ENCODE results near the gene SYMPK.
A peak's percentile ranks its signal among the peaks of the same experiment; 100 is the strongest.

Gene SYMPK

GRCh38 chr19:45887200-45887710 lies 24.3 kb upstream of the SYMPK start:
- H3F3A ChIP-seq (ENCODE audit: control insufficient read depth, insufficient read depth) = peaks cover 4% of the 10 kb centered on the region; the same call in 1 of the 2 replicates
- TF ChIP-seq CTCF (IDR thresholded peaks at IDR 0.05; ENCODE audit: low read depth, low read length, poor library complexity, severe bottlenecking) (no peak), EZH2phosphoT487 (IDR thresholded peaks at IDR 0.05; ENCODE audit: borderline replicate concordance, low read length) (no peak)
- H3K36me3 ChIP-seq (ENCODE audit: control insufficient read depth, low read length) = peaks cover 28% of the 10 kb centered on the region
- H3K9me3 ChIP-seq (ENCODE audit: control insufficient read depth, insufficient read depth, low read length) = no peaks in the 10 kb centered on the region
- peak overlapping the region; percentile 82 for H3K4me3 ChIP-seq (ENCODE audit: low read length)
- H3K79me2 ChIP-seq (ENCODE audit: control insufficient read depth, low read length) = peaks cover 32% of the 10 kb centered on the region
- peak overlapping the region; percentile 97 for H3K4me2 ChIP-seq (ENCODE audit: low read length)
- H3K4me1 ChIP-seq (ENCODE audit: control insufficient read depth, low read length) = peaks cover 31% of the 10 kb centered on the region
- peaks cover 15% of the 10 kb centered on the region; the same call in 1 of the 2 replicates for H4K20me1 ChIP-seq (ENCODE audit: control insufficient read depth, insufficient read depth, low read depth, low read length)
- no peaks in the 10 kb centered on the region for H3K27me3 ChIP-seq (ENCODE audit: control insufficient read depth, low read length)
- no peaks in the 10 kb centered on the region for H3K9me2 ChIP-seq (replicated peaks; ENCODE audit: control insufficient read depth, low read length)
- H3K27ac ChIP-seq (ENCODE audit: low read depth, low read length) = peak overlapping the region; percentile 73

DNA sequence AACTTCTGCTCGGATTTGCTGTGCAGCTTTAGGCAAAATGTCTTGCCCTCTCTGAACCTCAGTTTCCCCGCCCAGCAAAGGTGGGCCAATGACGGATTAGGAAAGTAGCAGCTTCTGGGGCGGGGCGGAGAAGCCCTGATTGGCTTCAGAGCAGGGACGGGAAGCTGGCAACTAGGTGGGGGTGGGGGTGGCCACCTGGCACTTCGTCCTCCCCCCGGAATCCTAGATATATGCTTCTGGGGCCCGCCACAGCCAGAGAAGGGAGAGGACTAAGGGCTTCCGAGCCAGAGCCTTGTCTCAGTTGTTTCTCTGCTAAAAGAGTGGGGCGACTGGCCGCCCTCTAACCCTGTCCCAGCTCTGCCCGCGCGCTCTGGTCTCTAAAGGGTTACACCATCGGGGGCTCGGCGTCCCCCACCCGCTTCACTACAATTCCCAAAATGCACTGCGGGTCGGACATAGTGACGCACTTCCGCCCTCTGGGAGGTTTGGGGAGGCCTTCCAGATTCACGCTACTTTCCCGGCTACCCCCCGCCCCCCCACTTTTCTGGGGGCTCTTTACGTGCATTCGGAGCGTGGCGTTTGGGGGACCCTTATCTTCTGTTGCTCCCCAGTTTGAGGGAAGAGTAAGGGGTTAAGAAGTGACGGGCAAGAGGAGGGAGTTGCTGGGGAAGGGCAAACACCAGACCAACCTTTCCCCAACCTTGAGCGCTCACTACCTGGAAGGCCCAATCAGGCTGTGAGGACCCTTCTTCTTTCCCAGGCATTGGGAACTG lies 23.7 kb upstream of the SYMPK start:
- H3K9me2 ChIP-seq (replicated peaks; ENCODE audit: control insufficient read depth, low read length) = no peaks in the 10 kb centered on the region
- no peaks in the 10 kb centered on the region for H3K27me3 ChIP-seq (ENCODE audit: control insufficient read depth, low read length)
- TF ChIP-seq EZH2phosphoT487 (IDR thresholded peaks at IDR 0.05; ENCODE audit: borderline replicate concordance, low read length) (no peak), CTCF (IDR thresholded peaks at IDR 0.05; ENCODE audit: low read depth, low read length, poor library complexity, severe bottlenecking) (no peak)
- H3K36me3 ChIP-seq (ENCODE audit: control insufficient read depth, low read length) = peaks cover 29% of the 10 kb centered on the region
- peak overlapping the region; percentile 73 for H3K27ac ChIP-seq (ENCODE audit: low read depth, low read length)
- H3F3A ChIP-seq (ENCODE audit: control insufficient read depth, insufficient read depth) = peaks cover 4% of the 10 kb centered on the region; the same call in 1 of the 2 replicates
- H3K79me2 ChIP-seq (ENCODE audit: control insufficient read depth, low read length) = peaks cover 32% of the 10 kb centered on the region
- H3K9me3 ChIP-seq (ENCODE audit: control insufficient read depth, insufficient read depth, low read length) = no peaks in the 10 kb centered on the region
- H3K4me1 ChIP-seq (ENCODE audit: control insufficient read depth, low read length) = peaks cover 31% of the 10 kb centered on the region
- H3K4me3 ChIP-seq (ENCODE audit: low read length) = peak overlapping the region; percentile 82
- H3K4me2 ChIP-seq (ENCODE audit: low read length) = peak overlapping the region; percentile 97
- H4K20me1 ChIP-seq (ENCODE audit: control insufficient read depth, insufficient read depth, low read depth, low read length) = peaks cover 20% of the 10 kb centered on the region; the same call in 1 of the 2 replicates

- Histone ChIP-seq H3K4me1 (ENCODE audit: control insufficient read depth, low read length) (peaks cover 31% of the 10 kb centered on the region), H3K4me2 (ENCODE audit: low read length) (peak within 1 kb of the TSS; percentile 97), H3F3A (ENCODE audit: control insufficient read depth, insufficient read depth) (peaks cover 4% of the 10 kb centered on the region; the same call in 1 of the 2 replicates), H3K27ac (ENCODE audit: low read depth, low read length) (peak within 1 kb of the TSS; percentile 73), H3K27me3 (ENCODE audit: control insufficient read depth, low read length) (no peaks in the 10 kb centered on the region), H3K9me3 (ENCODE audit: control insufficient read depth, insufficient read depth, low read length) (no peaks in the 10 kb centered on the region), H4K20me1 (ENCODE audit: control insufficient read depth, insufficient read depth, low read depth, low read length) (peaks cover 20% of the 10 kb centered on the region; the same call in 1 of the 2 replicates), H3K79me2 (ENCODE audit: control insufficient read depth, low read length) (peaks cover 32% of the 10 kb centered on the region), H3K9me2 (replicated peaks; ENCODE audit: control insufficient read depth, low read length) (no peaks in the 10 kb centered on the region), H3K36me3 (ENCODE audit: control insufficient read depth, low read length) (peaks cover 29% of the 10 kb centered on the region), H3K4me3 (ENCODE audit: low read length) (peak within 1 kb of the TSS; percentile 82)
- TF ChIP-seq EZH2phosphoT487 (IDR thresholded peaks at IDR 0.05; ENCODE audit: borderline replicate concordance, low read length) (no peak), CTCF (IDR thresholded peaks at IDR 0.05; ENCODE audit: low read depth, low read length, poor library complexity, severe bottlenecking) (no peak)
Observed at GRCh38 chr19:45885556-45886426, 22.8 kb upstream of the SYMPK start, which contains the start of gene IRF2BP1. Gene IRF2BP1, minus strand, starts transcription at chr19:45886141. Its CDS starts 367 bp downstream, at chr19:45885774.

All from DOHH2 (cell line).